GM19023 (cell line): ENCODE measurements around the gene JAG1.

Experiments
- ATAC-seq: cut with Tn5 transposase; IDR thresholded peaks from one replicate; pipeline ENCODE4 v1.9.1; 2021; ENCODE audit warnings: mild to moderate bottlenecking, moderate library complexity; ENCODE audit not compliant: unreplicated experiment

Gene JAG1

GRCh38 chr20:10673842-10674683 lies at the start of gene JAG1:
TSS of gene JAG1 (minus strand) at chr20:10673999. CDS start at chr20:10673530, 469 bp downstream.
- ATAC-seq, result peak; percentile 64

GRCh38 chr20:10721976-10722375 lies 48.2 kb upstream of the JAG1 start:
- no peak for ATAC-seq

GRCh38 chr20:10721137-10721896 lies 47.5 kb upstream of the JAG1 start:
- ATAC-seq, result no peak

GRCh38 chr20:10720565-10720964 lies 46.8 kb upstream of the JAG1 start:
- no peak for ATAC-seq

- ATAC-seq, result no peak
Measured at GRCh38 chr20:10719740-10720385, 46.1 kb upstream of the JAG1 start.

GRCh38 chr20:10718661-10719060 lies 44.9 kb upstream of the JAG1 start:
- ATAC-seq, result no peak

GRCh38 chr20:10716855-10717254 lies 43.1 kb upstream of the JAG1 start:
- no peak for ATAC-seq

- no peak for ATAC-seq
Measured at GRCh38 chr20:10715035-10715434, 41.2 kb upstream of the JAG1 start.

- ATAC-seq, result no peak
Measured at GRCh38 chr20:10714236-10714975, 40.6 kb upstream of the JAG1 start.

GRCh38 chr20:10713161-10713560 lies 39.4 kb upstream of the JAG1 start:
- ATAC-seq, result no peak

- no peak for ATAC-seq
Measured at GRCh38 chr20:10711903-10712451, 38.2 kb upstream of the JAG1 start.

- ATAC-seq, result no peak
Measured at GRCh38 chr20:10710991-10711775, 37.4 kb upstream of the JAG1 start.

GRCh38 chr20:10709916-10710315 lies 36.1 kb upstream of the JAG1 start:
- ATAC-seq, result no peak

- ATAC-seq, result no peak
Measured at GRCh38 chr20:10708351-10709185, 34.8 kb upstream of the JAG1 start.

- ATAC-seq, result no peak
Measured at GRCh38 chr20:10707791-10708190, 34.0 kb upstream of the JAG1 start.

GRCh38 chr20:10707068-10707467 lies 33.3 kb upstream of the JAG1 start:
- ATAC-seq, result no peak

GRCh38 chr20:10706460-10706811 lies 32.6 kb upstream of the JAG1 start:
- ATAC-seq, result no peak

GRCh38 chr20:10705801-10706459 lies 32.1 kb upstream of the JAG1 start:
- ATAC-seq, result no peak

GRCh38 chr20:10701607-10702006 lies 27.8 kb upstream of the JAG1 start:
- no peak for ATAC-seq
